Activated T-cell treated with anti-CD3 and anti-CD28 coated beads, Interleukin-2, amount 50 U/mL, for 48 hours (primary cell): Measurements from ENCODE around the gene METTL27.
A peak's percentile ranks its signal among the peaks of the same experiment; 100 is the strongest.
"Not testable (repeated sequence)": the region's sequence is repeated elsewhere in the genome, so short reads cannot be mapped to it uniquely, and the experiment has no call there.

Experiments
- DNase-seq, 2 experiments: peaks; one replicate each; pipeline ENCODE4 v3.0.0-alpha.2; 2020

METTL27 gene

GRCh38 chr7:73817121-73817520 lies 25.2 kb downstream of the METTL27 start:
- DNase-seq = no peak

- DNase-seq = no peak
Observed at GRCh38 chr7:73815436-73815835, 26.9 kb downstream of the METTL27 start.

GRCh38 chr7:73812996-73813395 lies 29.3 kb downstream of the METTL27 start:
- DNase-seq = no peak

GRCh38 chr7:73811760-73812168 lies 30.6 kb downstream of the METTL27 start:
- peak; percentile 78 to 79 for DNase-seq

GRCh38 chr7:73810998-73811360 lies 31.3 kb downstream of the METTL27 start:
- no peak for DNase-seq

GRCh38 chr7:73809467-73809951 lies 32.8 kb downstream of the METTL27 start:
- DNase-seq = no peak

GRCh38 chr7:73802459-73802858 lies 39.9 kb downstream of the METTL27 start:
- DNase-seq = no peak

GRCh38 chr7:73801577-73801976 lies 40.7 kb downstream of the METTL27 start:
- no peak for DNase-seq

GRCh38 chr7:73799282-73800141 lies 42.8 kb downstream of the METTL27 start:
- no peak for DNase-seq

- DNase-seq = not testable (repeated sequence)
Observed at GRCh38 chr7:73797176-73797575, 45.1 kb downstream of the METTL27 start.

- not testable (repeated sequence) for DNase-seq
Observed at GRCh38 chr7:73796656-73797055, 45.7 kb downstream of the METTL27 start.

GRCh38 chr7:73795188-73795587 lies 47.1 kb downstream of the METTL27 start:
- DNase-seq = not testable (repeated sequence)

GRCh38 chr7:73791170-73791690 lies 51.1 kb downstream of the METTL27 start:
- not testable (repeated sequence) for DNase-seq

GRCh38 chr7:73789051-73789450 lies 53.3 kb downstream of the METTL27 start:
- no peak for DNase-seq

- not testable (repeated sequence) for DNase-seq
Observed at GRCh38 chr7:73787786-73788048, 54.6 kb downstream of the METTL27 start.

- DNase-seq = no peak
Observed at GRCh38 chr7:73786588-73786987, 55.7 kb downstream of the METTL27 start.
